DMS79 (cell line): ENCODE data around the gene ONECUT3.
"Not testable (repeated sequence)": the region's sequence is repeated elsewhere in the genome, so short reads cannot be mapped to it uniquely, and the experiment has no call there.

Experiments
- DNase-seq: peaks from one replicate; lab custom pipeline; 2025; lab: John Stamatoyannopoulos, UW

Gene ONECUT3

DNA sequence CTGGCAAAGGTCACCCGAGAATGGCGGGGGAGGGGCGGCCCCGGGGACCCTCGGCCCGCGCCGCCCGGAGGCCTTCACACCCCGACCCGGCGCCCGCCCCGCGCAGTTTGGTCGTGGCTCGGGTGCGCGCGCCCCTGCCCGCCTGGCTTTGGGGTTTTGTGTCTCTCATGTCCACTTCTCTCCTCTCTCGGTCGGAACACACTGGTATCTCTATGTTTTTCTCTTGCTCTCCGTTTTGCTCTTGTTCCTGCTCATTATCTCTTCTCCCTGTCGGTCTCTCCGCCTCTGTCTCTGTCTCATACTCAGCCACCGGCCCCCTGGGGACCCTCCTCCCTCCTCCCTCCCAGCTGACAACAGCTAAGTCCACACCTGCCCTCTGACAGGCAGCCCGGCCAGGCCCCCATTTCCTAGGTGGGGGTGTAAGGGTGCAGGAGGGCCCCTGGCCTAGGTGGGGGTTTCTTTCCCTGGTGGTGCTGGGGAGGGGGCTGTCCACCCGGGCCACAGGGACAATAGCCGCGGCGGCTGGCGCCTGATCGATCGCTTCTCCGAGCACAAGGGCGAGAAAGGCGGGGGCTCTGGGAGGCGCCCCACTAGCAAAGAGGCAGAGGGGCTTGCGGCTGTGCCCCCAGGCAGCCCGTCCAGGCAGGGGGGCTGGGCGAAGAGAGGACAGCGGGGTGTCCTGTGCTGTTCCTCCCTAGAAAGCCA, 2.3 kb downstream of the ONECUT3 start:
- DNase-seq = no peak

- no peak for DNase-seq
These were observed 3.0 kb downstream of the ONECUT3 start for GRCh38 chr19:1756264-1756663.

GRCh38 chr19:1756705-1757465, 3.6 kb downstream of the ONECUT3 start:
- DNase-seq = no peak

DNA sequence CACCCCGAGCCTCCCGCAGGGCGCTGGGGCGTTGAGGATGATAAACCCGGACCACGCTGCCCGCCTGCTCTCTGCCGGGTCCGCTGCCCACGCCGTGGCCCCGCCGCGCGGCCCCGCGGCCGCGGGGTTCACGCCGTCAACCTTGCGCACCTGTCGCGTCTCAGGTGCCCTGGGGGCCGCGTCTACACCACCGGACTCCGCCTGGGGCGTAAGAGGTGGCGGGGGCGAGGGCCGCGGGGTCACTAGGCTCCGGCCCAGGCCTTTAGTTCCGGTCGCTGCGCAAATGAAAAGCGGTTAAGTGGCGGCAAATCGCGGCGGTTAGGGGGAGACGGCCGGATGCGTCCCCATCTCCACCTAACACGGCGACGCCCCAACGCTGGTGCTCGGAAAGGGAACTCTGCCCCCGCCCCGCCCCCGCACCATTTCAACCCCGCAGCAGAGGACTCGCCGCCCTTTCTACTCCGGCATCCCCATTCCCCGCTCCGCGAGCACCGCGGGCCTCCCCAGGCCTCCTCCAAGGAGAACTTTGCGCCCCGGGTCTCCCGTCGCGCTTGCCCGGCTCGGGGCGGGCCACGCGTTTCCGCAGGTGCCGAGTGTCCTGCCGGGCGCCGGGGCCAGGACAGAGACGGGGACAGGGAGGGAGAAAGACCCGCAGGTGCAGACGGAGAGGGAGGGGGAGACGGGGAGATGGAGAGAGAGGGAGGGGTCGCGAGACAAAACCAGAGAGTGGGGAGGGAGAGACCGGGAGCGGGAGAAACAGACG, 4.3 kb downstream of the ONECUT3 start:
- no peak for DNase-seq

DNA sequence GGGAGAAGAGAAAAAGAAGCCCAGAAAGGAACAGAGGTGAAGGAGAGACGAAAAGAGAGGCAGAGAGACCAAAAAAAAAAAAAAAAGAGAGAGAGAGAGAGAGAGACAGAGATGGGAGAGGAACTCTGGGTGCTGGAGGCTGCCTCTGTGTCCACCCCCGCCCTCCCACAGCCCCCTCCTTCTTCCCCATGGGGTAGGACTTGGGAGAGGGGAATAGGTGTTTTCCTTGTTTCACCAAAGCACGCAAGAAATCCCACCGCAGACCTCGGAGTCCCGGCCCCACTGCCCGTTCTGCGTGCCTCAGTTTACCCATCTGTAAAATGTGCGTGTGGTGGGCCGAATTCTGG, 4.9 kb downstream of the ONECUT3 start:
- no peak for DNase-seq

- no peak for DNase-seq
These were observed 5.9 kb downstream of the ONECUT3 start for GRCh38 chr19:1758959-1759903.

- DNase-seq = no peak
These were observed 6.7 kb downstream of the ONECUT3 start for GRCh38 chr19:1760020-1760419.

DNA sequence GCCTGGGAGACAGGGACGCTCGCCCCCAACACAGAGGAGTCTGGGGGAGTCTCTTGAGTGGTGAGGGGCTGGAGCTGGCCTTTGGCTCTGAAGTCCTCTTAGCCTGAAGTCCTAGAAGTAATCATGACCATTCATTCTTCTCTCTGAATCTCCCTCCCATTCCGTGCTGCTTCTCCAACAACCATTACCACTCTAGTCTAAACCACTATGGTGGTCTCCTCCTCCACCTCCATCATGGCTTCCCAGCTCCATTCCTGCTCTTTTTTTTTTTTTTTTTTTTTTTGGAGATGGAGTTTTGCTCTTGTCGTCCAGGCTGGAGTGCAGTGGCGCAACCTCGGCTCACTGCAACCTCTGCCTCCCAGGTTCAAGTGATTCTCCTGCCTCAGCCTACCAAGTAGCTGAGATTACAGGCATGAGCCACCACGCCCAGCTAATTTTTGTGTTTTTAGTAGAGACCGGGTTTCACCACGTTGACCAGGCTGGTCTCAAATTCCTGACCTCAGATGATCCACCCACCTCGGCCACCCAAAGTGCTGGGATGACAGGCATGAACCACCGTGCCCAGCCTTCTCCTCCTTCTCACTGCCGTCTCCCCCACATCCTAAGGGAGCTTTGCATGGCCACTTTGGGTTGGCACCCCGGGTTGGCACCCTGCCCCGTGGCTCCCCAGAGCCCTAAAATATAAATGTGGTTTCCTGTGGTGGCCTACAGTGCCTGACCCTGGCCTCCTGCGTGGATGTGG, 7.7 kb downstream of the ONECUT3 start:
- DNase-seq = not testable (repeated sequence)

- no peak for DNase-seq
These were observed 8.4 kb downstream of the ONECUT3 start for GRCh38 chr19:1761528-1762242.

- DNase-seq = no peak
These were observed 9.2 kb downstream of the ONECUT3 start for GRCh38 chr19:1762243-1763117.

GRCh38 chr19:1763648-1764639, 10.6 kb downstream of the ONECUT3 start:
- no peak for DNase-seq

DNA sequence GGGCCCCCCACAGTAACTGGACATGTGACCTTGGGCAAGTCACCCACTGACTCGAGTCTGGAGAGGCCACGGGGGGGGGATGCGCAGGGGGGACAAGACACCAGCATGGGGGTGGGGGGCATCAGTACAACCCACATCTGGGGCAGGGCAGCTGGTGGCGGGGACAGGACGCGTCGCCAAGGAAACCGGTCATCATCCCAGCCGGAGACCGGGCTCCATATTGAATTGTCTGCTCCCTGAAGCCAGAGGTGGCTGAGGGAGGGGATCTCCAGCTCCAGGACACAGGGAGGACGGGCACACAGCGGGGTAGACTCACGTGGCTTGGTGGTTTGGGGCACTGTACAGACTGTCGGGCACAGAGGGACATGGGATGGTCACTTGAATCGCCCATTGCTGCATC, 11.4 kb downstream of the ONECUT3 start:
- DNase-seq = no peak

DNA sequence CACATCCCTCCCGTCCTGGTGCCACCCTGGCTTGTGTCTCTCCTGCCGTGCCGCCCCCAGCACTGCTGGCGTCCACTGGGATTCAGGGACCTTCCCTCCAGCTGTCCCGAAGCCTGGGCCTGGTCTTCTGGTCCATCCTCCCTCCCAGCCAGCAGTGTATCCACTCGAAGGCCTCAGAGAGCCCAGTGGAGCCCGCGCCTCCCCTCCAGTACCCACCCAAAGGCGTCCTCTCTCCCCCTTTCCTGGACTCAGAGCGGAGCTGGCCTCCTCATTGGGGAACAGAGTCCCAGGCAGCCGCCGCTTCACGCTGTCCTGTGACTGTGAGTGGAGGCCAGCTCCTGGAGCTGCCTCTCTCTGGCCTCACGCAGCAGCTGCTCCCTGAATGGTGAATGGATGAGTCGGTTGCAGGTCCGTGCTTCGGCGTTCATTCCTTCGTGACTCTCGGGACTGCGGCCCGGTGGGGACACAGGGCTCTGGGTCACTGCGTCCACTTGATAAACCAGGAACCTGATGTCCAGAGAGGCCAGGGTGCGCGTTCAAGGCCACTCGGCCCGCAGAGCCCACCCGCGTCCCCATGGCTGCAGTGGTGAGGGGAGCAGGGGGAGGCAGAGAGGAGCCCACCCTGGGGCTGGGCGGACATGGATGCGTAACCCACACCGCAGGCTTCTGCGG, 12.1 kb downstream of the ONECUT3 start:
- no peak for DNase-seq

DNA sequence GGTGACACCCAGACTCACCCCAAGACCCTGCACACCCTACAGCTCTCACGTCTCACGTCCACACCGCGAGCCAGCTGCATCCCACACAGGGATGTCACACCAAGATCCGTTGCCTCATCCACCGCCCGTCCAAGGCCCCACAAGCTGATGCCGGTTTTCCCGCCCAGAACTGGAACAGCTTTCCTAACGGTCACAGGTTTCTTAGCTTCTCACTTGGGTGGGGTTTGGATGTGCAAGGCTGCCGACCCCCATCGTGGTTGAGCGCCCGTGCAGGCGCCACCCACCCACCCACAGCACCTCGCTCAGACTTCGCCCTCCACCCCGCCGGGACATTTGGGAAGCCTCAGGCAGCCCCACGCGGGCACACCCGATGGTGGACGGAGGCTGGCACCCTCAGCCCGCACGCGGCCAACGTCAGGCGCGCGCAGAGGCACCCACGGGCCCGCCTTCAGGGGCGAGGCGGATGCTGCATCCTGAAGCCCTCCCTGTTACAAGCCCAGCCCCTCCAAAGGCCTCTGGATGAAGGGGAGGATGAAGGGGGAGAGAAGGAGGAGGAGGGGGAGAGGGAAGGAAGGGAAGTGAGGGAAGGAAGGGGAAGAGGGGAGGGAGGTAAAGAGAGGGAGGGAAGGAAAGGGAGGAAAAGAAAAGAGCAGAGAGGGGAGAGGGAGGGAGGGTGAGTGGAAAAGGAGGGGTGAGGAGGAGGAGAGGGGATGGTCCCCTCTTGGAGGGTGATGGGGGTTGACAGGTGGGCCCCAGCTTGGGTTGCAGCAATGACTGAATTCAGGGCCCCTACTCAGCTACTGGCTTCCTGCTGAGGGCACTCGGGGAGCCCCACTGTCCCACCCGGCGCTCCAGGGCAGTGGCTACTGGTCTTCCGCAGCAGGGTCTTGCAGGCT, 12.8 kb downstream of the ONECUT3 start:
- no peak for DNase-seq

GRCh38 chr19:1766800-1767352, 13.6 kb downstream of the ONECUT3 start:
- DNase-seq = no peak

DNA sequence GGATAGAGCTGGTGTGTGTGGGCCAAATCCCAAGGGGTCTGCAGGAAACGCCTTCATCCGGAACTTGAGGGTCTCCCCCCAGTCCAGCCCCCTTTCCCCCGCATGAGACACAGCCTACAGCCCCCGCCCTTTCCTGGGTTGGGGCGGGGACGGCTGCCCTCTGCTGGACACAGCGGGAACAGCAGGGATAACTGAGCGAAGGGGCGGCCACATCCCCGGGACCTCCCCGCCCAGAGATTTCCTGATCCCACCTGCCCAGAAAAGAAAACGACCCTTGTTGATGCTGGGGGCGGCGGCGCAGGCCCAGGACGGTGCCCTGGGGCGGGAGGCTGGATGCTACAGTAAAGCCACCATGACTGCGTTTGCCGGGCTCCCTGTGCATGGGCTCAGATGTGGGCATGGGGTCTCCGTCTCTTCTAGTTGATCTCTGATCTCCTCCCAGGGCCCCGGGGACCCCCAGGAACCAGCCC, 14.2 kb downstream of the ONECUT3 start:
- no peak for DNase-seq
